Osteoblast (primary cell): ENCODE data around the gene ADGRG6. TPM values are rescaled to one million over a fixed set of nuclear protein-coding genes. Genes with fewer than 3 reads are reported as not detected.

Experiments used
- DNase-seq: peaks from one replicate; pipeline ENCODE4 v3.0.0; 2011; ENCODE audit warnings: low spot score, mixed read lengths; ENCODE audit not compliant: insufficient read length; ENCODE audit errors: missing footprints
- H2AFZ ChIP-seq: 2 replicates; pipeline ENCODE4 v1.6.0; 2011; ENCODE audit warnings: mild to moderate bottlenecking, low read length
- H3K27ac ChIP-seq: 2 replicates; pipeline ENCODE4 v1.5.1; 2011; ENCODE audit warnings: mild to moderate bottlenecking, low read depth, low read length, moderate library complexity
- H3K27me3 ChIP-seq: 2 replicates; pipeline ENCODE4 v1.6.0; 2012; ENCODE audit warnings: mild to moderate bottlenecking, control low read depth, inconsistent platforms, low read length, moderate library complexity; ENCODE audit not compliant: insufficient read depth
- H3K36me3 ChIP-seq: 2 replicates; pipeline ENCODE4 v1.5.1; 2011; ENCODE audit warnings: mild to moderate bottlenecking, low read length, control low read depth, moderate library complexity; ENCODE audit not compliant: insufficient read depth
- H3K4me1 ChIP-seq: 2 replicates; pipeline ENCODE4 v1.5.1; 2011; ENCODE audit warnings: mild to moderate bottlenecking, low read length, control low read depth, moderate library complexity; ENCODE audit not compliant: insufficient read depth
- H3K4me2 ChIP-seq: 2 replicates; pipeline ENCODE4 v1.6.0; 2011; ENCODE audit warnings: mild to moderate bottlenecking, low read length; ENCODE audit not compliant: insufficient read depth
- H3K4me3 ChIP-seq: fragments of 200-600 bp; sonication (generic); 3 replicates; pipeline ENCODE4 v1.5.1; 2012; ENCODE audit warnings: mild to moderate bottlenecking, low read length, inconsistent platforms; ENCODE audit not compliant: insufficient read depth
- H3K79me2 ChIP-seq: 2 replicates; pipeline ENCODE4 v1.6.0; 2012; ENCODE audit warnings: mild to moderate bottlenecking, low read length, control low read depth, inconsistent platforms; ENCODE audit not compliant: insufficient read depth
- H3K9me3 ChIP-seq: 2 replicates; pipeline ENCODE4 v1.5.1; 2011; ENCODE audit warnings: low read depth, low read length, control low read depth
- H4K20me1 ChIP-seq: 2 replicates; pipeline ENCODE4 v1.6.0; 2012; ENCODE audit warnings: mild to moderate bottlenecking, low read length, control low read depth; ENCODE audit not compliant: insufficient read depth
- total RNA-seq: library from RNA; depleted of rRNA; stranded (reverse); fragments of >200 nt; gene quantifications from 2 replicates; pipeline ENCODE4 v1.2.3, GENCODE V29; 2012
- TF ChIP-seq, protein P1 (sequence below): IDR thresholded peaks from 2 replicates; pipeline ENCODE4 v1.5.1; 2011; ENCODE audit warnings: mild to moderate bottlenecking, low read depth, low read length, moderate library complexity; ENCODE audit errors: extremely low read depth

ADGRG6 gene
- total RNA-seq, 1 donor: 0.36 TPM

DNA sequence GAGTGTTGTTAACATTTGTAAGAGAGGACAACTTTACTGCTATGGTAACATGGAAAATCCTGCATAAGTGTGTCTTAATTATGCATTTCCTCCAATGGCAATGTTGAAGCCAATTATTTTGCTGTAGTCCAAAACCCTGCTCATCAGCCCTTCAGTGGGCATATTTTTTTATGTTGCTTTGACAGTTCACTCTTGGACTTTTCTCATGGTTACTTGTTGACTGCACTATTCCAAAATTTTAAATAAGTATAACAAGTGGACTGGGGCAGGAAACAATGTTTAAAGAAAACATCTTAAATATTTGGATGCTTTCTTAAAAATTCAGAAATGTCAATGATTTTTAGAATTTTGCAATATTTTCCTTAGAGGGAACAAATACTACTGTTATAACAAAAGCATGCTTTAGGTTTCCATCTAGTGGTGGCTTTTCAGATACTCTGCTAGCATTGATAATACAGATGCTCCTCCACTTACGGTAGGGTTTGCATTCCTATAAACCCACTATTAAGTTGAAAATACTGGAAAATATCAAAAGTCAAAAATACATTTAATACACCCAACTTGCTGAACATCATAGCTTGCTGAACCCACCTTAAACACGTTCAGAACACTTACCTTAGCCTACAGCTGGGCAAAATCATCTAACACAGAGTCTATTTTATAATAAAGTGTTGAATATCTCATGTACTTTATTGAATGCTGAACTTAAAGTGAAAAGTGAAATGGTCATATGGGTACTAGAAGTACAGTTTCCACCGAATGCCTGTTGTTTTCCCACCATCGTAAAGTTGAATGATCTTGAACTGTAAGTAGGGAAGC lies 86.4 kb downstream of the ADGRG6 start:
- Histone ChIP-seq H3K36me3 (no peaks in the 10 kb centered on the region), H3K4me1 (peaks cover 11% of the 10 kb centered on the region), H2AFZ (peak overlapping the region; percentile 63), H3K27me3 (no peaks in the 10 kb centered on the region), H3K9me3 (no peaks in the 10 kb centered on the region), H3K27ac (no peak overlapping the region), H3K4me3 (no peak overlapping the region), H3K4me2 (peak overlapping the region; percentile 33), H3K79me2 (no peaks in the 10 kb centered on the region), H4K20me1 (no peaks in the 10 kb centered on the region)
- DNase-seq: peak; percentile 30
- TF ChIP-seq, protein P1, sequence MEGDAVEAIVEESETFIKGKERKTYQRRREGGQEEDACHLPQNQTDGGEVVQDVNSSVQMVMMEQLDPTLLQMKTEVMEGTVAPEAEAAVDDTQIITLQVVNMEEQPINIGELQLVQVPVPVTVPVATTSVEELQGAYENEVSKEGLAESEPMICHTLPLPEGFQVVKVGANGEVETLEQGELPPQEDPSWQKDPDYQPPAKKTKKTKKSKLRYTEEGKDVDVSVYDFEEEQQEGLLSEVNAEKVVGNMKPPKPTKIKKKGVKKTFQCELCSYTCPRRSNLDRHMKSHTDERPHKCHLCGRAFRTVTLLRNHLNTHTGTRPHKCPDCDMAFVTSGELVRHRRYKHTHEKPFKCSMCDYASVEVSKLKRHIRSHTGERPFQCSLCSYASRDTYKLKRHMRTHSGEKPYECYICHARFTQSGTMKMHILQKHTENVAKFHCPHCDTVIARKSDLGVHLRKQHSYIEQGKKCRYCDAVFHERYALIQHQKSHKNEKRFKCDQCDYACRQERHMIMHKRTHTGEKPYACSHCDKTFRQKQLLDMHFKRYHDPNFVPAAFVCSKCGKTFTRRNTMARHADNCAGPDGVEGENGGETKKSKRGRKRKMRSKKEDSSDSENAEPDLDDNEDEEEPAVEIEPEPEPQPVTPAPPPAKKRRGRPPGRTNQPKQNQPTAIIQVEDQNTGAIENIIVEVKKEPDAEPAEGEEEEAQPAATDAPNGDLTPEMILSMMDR: peak; percentile 71

DNA sequence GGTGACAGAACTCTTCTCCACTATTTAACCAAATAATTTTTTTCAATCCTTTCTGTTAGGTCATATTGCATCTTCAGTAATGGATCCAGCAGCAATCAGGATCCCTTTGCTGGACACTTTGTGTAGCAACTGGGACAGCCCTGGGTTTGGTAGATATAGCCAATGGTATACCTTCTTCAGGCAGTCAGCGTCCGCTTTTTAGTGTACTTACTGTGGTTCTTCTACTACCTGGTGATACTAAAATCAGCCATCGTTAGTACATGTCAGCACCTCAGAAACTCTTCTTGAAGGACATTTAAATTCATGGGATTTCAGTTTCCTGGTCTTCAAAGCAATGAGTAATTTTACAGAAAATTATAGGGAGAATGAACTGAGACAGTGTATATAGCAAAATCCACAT lies 93.5 kb downstream of the ADGRG6 start:
- H3K9me3 ChIP-seq: no peaks in the 10 kb centered on the region
- H3K27me3 ChIP-seq: no peaks in the 10 kb centered on the region
- no peak overlapping the region for H3K4me3 ChIP-seq
- TF ChIP-seq, protein P1: no peak
- H3K4me1 ChIP-seq: peaks cover under 1% of the 10 kb centered on the region
- DNase-seq: no peak
- no peaks in the 10 kb centered on the region for H3K79me2 ChIP-seq
- H2AFZ ChIP-seq: no peak overlapping the region
- no peak overlapping the region for H3K27ac ChIP-seq
- H3K36me3 ChIP-seq: no peaks in the 10 kb centered on the region
- H3K4me2 ChIP-seq: no peak overlapping the region
- no peaks in the 10 kb centered on the region for H4K20me1 ChIP-seq

DNA sequence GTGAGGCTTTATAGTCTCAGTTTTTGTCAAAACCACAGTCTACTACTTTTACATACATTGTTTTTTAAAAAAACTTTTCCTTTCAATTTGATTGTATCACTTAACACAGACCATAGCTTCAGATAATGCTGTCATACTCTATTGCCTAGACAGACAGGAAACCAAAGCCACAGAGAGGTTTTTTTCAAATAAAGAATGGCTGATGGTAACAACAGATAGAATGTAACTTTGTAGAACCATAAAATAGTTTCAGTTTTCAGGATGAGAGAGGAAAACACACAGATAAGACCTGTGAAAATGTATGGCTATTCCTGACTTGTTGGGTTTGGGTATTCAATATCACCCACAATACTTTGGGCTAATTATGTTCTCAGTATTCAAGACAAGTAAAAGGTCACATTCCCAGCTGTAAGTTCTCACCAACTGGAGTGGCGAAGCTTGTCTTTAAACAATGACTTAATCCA lies 94.0 kb downstream of the ADGRG6 start:
- H3K27ac ChIP-seq: no peak overlapping the region

DNA sequence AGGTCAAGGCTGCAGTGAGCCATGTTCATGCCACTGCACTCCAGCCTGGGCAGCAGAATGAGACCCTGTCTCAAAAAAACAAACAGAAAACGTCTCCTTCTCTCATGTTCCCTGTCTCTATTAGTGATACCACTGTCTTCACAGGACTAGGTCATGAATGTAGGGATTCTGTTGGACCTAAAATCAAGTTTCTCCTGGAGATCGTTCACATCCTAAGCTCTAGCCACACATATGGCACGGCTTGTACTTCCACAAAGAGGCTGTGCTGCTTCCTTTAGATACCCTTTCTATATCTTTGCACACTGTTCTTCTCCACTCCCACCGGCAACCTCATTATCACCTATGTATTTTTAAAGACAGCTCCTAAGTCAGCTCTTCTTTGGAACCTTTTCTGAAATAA lies 96.5 kb downstream of the ADGRG6 start:
- Histone ChIP-seq H3K4me1 (peaks cover 8% of the 10 kb centered on the region), H3K27me3 (no peaks in the 10 kb centered on the region), H2AFZ (no peak overlapping the region)

More for the DNA sequence above, 94.0 kb downstream of the ADGRG6 start:
- Histone ChIP-seq H3K4me1 (peaks cover 6% of the 10 kb centered on the region), H3K4me2 (no peak overlapping the region), H3K4me3 (no peak overlapping the region), H3K27me3 (no peaks in the 10 kb centered on the region), H4K20me1 (no peaks in the 10 kb centered on the region), H3K9me3 (no peaks in the 10 kb centered on the region), H3K36me3 (no peaks in the 10 kb centered on the region), H3K79me2 (no peaks in the 10 kb centered on the region), H2AFZ (peak overlapping the region; percentile 52)
- TF ChIP-seq, protein P1: no peak
- no peak for DNase-seq

More for the DNA sequence above, 96.5 kb downstream of the ADGRG6 start:
- Histone ChIP-seq H3K4me3 (no peak overlapping the region), H3K79me2 (no peaks in the 10 kb centered on the region), H3K4me2 (no peak overlapping the region), H4K20me1 (no peaks in the 10 kb centered on the region), H3K9me3 (no peaks in the 10 kb centered on the region), H3K36me3 (no peaks in the 10 kb centered on the region), H3K27ac (no peak overlapping the region)
- no peak for DNase-seq
- TF ChIP-seq, protein P1: no peak
